Activated naive CD4-positive, alpha-beta T cell (primary cell): Measurements from ENCODE around the gene OSCP1.

Source experiments
- DNase-seq, 4 experiments: peaks; one replicate each; lab custom pipeline; 2025; lab: John Stamatoyannopoulos, UW

OSCP1 gene

DNA sequence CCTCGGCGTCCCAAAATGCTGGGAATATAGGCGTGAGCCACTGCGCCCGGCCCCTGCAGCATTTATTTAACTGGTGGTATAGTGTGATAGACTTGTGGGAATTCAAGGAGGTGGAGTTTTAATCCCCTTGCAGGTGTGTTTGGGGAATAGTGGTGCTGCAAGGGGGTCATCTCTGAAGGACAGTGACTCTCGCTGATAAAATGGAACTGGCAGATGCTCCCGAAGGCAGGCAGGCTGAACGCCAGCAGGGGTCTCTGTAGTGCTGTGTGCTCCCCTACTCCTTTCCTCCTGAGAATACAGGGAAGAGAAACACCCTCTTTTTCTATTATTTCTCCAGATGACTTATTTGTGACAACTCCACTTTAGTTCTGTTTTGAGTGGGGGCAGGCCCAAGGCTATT lies 4.0 kb downstream of the OSCP1 start:
- no peak for DNase-seq

- DNase-seq: no peak
Measured at GRCh38 chr1:36443297-36443696, 7.0 kb downstream of the OSCP1 start.

- DNase-seq: no peak
Measured at GRCh38 chr1:36442337-36442736, 7.9 kb downstream of the OSCP1 start.

DNA sequence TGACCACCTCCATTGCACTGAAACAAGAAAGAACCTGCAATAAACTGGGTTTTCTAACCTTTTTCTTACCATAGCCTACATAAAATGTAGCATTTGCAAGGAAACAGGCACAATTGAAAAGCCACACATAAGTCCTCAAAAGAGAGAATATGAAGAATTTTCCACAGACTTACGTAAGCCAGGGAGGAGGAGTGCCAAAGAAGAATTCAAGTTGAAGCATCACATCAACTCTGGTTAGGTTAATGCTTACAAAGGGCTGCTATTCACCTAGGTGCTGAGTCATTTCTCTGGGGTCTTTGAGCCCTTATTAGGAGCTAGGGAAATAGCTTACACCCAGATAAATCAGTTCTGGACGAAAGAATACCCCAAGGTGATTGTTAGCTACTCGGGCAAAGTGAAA lies 9.6 kb downstream of the OSCP1 start:
- DNase-seq: no peak

DNA sequence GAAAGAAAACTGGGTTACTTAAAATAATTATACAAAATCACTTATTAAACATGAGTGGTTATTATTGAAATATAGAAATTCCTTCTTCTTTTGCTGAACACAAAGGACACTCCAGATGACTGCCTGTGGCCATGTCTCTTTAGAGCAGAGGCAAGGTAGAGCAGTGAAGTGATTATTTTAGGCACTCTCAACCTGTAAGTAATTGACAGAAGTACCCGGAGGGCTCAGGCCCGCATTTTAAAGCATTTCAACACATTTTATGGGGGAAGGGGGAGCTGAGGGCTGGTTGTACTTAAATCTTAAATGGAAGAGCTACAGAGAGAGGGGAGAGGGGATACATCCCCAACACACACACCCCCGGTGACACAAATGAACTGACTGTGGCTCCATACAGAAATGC lies 10.2 kb downstream of the OSCP1 start:
- no peak for DNase-seq

DNA sequence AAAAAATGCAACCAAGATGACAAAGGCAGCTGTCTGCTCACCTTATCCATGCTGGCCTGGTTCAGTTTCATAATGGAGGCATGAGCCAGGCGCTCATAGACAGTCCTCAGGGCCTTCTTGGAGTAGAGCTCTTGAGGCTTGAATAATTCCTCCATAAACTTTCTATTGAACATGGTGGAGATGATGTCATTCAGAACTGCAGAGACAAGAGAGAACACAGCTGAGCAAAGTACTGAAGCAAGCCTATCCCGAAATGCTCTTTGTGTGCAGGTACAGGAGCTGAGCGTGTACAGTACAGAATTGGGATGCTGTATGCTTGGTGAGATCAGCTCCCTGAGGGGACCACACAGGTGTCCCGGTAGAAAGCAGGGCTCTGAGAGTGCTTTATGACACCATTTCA lies 11.5 kb downstream of the OSCP1 start:
- no peak for DNase-seq

DNA sequence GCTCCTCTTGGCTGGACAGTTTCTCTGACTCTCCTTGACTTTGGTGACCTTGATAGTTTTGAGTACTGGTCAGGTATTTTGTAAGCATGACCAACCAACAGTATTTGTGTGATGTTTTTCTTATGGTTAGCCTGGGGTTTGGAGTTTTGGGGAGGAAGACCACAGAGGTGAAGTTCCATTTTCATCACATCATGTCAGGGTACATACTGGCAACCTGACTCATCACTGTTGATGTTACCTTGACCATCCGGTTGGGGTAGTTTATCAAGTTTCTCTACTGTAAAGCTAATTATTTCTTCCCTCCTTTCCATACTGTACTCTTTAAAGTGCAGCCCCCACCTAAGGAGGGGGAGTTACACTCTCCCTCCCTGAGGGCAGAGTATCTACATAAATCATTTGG lies 13.4 kb downstream of the OSCP1 start:
- no peak for DNase-seq

- DNase-seq: no peak
Measured at GRCh38 chr1:36433102-36433501, 17.1 kb downstream of the OSCP1 start.

GRCh38 chr1:36432616-36433015 lies 17.6 kb downstream of the OSCP1 start:
- no peak for DNase-seq

GRCh38 chr1:36425791-36426190 lies 24.5 kb downstream of the OSCP1 start:
- DNase-seq: no peak

DNA sequence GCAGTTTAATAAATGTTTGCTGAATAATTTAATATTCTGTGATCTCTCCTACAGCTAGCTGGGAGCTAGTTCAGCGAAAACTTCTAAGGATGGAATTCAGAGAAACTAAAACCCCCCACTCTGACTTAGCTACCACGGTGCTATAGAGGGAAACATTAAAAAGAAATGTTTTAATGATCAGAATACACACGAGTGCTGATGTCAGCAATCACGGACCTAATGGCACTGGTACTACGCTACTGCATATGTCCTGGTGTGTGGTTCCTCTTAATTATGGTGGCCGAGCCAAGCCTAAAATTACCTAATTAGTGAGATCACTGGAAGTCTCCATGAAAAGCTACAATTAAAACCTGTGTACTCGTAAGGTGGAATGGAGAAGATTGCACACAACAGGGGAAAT lies 28.6 kb downstream of the OSCP1 start:
- no peak for DNase-seq

- peak; percentile 87 to 93 (median 91) for DNase-seq
Measured at GRCh38 chr1:36420836-36421317, 29.4 kb downstream of the OSCP1 start.

DNA sequence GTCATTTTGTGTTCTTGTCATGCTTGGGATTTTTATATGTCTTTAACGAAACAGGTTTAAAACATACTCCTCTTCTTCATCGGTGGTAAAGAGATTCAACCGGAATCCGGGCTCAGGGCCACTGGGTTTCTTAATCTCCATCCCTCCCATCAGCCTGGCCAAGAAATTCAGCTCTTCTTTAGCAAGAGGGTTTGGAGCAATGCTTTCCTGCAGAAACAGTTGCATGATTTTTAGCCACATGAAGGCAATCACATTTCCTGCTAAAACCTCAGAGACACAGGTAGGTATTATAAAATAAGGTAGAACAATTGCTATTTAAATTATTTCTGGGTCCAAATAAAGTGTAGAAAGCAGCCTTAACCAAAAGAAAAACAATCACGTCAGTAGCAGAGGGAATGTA lies 29.8 kb downstream of the OSCP1 start:
- no peak for DNase-seq

DNA sequence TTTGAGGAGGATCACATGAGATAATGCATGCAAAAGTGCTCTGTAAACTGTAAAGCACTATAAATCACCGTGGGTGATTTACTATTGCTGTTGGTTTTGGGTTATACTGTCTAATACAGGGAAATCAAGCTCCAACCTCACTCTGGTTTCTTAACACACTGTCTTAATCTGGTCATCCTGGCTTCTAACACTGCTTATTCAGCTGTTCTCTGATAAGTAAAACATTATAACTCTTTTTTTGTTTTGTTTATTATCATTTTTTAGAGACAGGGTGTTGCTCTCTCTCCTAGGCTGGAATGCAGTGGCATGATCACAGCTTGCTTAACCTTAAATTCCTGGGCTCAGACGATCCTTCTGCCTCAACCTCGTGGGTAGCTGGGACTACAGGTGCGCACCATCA lies 30.7 kb downstream of the OSCP1 start:
- no peak for DNase-seq

DNA sequence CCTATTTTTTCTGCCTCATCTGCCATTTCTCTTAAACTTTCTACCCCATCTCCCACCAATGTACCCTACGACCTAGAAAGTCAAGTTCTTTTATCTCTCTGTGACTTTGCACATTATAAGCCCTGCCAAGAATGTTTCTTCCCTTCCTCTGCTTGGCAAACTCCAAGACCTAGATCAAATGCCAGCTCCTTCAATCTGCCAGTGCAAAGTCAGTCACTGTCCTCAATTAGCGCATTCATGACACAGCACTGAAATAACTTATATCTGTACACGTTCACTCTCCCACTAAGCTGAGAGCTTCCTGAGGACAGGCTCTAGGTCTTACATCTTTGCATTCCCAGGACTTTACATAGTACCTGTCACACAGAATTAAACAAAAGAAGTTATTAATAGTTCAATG lies 31.1 kb downstream of the OSCP1 start:
- no peak for DNase-seq

DNA sequence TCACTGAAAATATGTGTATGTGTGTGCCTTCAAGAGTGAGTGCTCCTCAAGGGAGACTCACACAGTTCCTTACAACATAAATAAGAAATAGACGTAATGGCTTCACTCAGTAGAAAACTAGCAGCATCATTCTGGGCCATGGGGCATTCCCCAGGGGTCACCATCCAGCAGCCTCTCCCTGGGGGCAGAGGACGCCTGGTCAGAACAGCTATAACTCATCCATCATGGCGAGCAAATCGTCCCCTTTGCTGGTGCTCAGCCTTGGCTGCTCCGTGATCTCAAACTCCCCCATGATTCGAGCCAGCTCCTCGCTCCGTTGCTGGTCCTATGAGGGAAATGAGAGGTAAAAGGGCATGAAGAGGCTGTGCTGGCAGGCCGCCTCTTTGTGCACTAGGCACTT lies 32.3 kb downstream of the OSCP1 start:
- no peak for DNase-seq

GRCh38 chr1:36415661-36416326 lies 34.5 kb downstream of the OSCP1 start:
- DNase-seq: no peak

DNA sequence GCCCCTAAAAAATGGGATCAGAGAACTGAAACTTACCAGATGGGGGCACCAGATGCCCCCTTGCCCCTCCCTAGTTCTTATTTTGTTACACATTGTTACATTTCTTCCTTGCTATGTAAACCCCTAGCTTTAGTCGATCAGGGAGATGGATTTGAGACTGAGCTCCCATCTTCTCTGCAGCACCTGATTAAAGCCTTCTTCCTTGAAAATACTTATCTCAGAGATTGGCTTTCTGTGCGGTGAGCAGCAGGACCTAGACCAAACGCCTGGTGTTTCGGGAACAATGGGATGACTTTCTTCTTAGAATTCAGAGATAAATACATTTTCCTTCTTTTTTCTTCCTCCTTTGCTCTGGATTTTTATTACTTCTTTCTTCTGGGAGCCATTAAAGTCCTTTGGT lies 35.9 kb downstream of the OSCP1 start:
- DNase-seq: no peak

GRCh38 chr1:36411674-36412648 lies 38.3 kb downstream of the OSCP1 start:
- DNase-seq: no peak

DNA sequence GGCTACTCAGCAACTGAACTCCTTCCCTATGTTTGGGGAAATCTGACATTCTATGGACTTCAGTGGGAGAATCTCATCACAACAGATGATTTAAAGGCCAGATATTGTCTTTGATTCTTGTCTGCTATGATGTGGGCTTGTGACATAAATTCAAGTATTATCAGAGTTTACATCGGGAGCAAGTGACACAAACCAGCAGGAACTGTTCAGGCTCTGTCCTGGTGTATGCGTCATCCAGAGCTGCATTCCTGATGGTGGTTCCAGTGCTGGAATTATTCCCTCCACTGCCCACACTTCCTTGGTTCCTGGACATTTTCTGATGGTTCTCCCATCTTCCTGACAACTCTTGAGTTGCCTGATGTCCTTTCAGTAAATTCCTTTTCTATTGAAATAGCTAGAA lies 41.8 kb downstream of the OSCP1 start:
- no peak for DNase-seq

GRCh38 chr1:36406440-36406839 lies 43.8 kb downstream of the OSCP1 start:
- no peak for DNase-seq

- DNase-seq: no peak
Measured at GRCh38 chr1:36402504-36402890, 47.8 kb downstream of the OSCP1 start.
